Astrocyte of the spinal cord (primary cell): ENCODE measurements around the gene DCTPP1.
"Not testable (repeated sequence)": the region's sequence is repeated elsewhere in the genome, so short reads cannot be mapped to it uniquely, and the experiment has no call there.

Source experiments
- DNase-seq: peaks from one replicate; pipeline ENCODE4 v3.0.0; 2011; ENCODE audit warnings: low read depth, low spot score
- H3K4me3 ChIP-seq: 2 replicates; pipeline ENCODE4 v1.5.1; 2011; ENCODE audit warnings: low read depth, mild to moderate bottlenecking, low read length, moderate library complexity
- in situ Hi-C: cut with HindIII; loops from 2 replicates; pipeline ENCODE4 v1.10.0; 2017; ENCODE audit warnings: low sequenced_read_pairs
- TF ChIP-seq, protein P1 (sequence below): IDR thresholded peaks from 2 replicates; pipeline ENCODE4 v1.5.1; 2012; ENCODE audit warnings: low read depth, mild to moderate bottlenecking, low read length, inconsistent platforms

The DCTPP1 gene

DNA sequence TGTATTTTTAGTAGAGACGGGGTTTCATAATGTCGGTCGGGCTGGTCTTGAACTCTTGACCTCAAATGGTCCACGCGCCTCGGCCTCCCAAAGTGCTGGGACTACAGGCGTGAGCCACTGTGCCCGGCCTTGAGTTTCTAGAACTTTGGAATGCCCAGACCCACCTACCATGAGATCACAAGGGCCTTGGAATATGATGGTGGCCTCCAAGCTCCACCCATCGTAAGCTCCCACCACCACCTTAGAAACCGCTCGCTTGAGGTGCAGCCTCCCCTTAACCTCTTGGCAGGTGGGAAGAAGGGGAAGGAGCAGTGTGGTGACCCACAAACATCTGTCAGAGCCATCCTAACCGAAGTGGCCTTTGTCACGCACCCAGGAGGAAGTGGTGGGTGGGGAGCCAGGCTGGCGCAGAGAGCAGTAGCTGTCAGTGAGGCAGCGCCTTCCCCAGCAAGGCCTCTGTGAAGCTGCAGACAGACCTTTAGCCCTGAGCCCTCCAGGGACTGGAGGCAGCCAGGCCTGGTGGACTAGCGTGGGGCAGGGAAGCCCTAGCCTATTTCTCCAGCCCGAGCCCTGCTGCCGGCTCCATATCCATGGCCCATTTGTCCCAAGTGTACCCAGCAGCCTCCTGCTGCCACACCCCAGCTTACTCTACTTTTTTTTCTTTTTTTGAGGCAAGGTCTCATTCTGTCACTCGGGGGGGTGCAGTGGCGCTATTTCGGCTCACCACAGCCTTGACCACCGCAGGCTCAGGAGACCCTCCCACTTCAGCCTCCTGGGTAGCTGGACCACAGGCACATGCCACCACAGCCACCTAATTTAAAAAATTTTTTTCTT is 28.9 kb upstream of the DCTPP1 start:
- in situ Hi-C loops, result no loop called here
- H3K4me3 ChIP-seq, result no peak overlapping the region
- TF ChIP-seq, protein P1, sequence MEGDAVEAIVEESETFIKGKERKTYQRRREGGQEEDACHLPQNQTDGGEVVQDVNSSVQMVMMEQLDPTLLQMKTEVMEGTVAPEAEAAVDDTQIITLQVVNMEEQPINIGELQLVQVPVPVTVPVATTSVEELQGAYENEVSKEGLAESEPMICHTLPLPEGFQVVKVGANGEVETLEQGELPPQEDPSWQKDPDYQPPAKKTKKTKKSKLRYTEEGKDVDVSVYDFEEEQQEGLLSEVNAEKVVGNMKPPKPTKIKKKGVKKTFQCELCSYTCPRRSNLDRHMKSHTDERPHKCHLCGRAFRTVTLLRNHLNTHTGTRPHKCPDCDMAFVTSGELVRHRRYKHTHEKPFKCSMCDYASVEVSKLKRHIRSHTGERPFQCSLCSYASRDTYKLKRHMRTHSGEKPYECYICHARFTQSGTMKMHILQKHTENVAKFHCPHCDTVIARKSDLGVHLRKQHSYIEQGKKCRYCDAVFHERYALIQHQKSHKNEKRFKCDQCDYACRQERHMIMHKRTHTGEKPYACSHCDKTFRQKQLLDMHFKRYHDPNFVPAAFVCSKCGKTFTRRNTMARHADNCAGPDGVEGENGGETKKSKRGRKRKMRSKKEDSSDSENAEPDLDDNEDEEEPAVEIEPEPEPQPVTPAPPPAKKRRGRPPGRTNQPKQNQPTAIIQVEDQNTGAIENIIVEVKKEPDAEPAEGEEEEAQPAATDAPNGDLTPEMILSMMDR, result no peak
- DNase-seq, result no peak

DNA sequence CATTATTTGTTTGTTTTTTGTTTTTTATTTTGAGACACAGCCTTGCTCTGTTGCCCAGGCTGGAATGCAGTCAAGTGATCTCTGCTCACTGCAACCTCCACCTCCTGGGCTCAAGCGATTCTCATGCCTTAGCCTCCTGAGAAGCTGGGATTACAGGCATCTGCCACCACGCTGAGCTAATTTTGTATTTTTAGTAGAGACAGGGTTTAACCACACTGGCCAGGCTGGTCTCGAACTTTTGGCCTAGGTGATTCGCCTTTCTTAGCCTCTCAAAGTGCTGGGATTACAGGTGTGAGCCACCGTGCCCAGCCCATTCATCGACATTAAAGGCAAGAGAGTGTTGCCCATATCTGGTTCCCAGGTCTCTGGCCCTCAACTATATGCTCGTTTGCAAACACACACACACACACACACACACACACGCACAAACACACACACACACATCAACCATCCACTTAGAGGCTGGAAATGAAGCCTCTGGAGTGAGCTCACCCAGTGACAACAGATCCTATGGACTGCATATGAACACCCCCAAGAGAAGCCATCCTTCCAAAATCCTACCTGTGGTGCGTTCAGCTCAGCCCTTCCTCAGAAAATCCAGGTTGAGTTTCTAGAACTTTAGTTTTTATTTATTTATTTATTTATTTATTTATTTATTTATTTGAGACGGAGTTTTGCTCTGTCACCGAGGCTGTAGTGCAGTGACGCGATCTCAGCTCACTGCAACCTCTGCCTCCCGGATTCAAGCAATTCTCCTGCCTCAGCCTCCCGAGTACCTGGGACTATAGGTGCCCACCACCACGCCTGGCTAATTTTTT is 28.1 kb upstream of the DCTPP1 start:
- DNase-seq, result no peak
- in situ Hi-C loops, result no loop called here
- H3K4me3 ChIP-seq, result no peak overlapping the region
- TF ChIP-seq, protein P1, result no peak

DNA sequence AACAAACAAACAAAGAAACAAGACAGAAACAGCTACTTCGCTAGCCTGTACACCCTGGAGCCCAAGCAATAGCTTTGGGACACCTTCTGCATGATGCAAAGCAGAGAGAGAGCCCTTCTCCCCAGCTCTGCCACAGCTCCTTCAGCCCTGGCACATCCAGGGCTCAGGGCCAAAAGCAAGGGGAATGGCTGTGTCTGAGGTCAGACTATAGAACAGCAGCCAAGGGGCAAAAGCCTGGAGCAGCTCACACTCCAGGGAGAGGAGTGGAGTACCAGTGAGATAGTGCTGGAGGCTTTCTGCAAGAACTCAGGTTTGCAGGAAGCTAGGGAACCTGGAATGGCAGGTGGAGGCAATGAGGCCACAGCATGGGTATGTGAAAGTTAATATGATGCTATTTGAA is 27.4 kb upstream of the DCTPP1 start:
- H3K4me3 ChIP-seq, result no peak overlapping the region
- DNase-seq, result no peak
- in situ Hi-C loops, result no loop called here

DNA sequence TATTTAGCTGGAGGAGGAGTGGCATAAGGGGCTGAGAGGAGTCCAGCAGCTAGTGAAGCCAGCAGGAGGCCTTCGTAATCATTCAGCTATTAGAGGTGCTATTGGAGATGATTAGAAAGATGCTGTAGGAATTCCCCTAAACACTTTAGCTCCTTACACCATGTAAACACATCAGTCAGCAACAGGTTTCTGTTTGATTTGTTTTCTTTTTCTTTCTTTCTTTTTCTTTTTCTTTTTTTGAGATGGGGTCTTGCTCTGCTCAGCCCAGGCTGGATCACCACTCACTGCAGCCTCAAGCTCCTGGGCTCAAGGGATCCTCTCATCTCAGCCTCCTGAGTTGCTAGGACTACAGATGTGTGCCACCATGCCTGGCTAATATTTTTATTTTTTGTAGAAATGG is 26.5 kb upstream of the DCTPP1 start:
- in situ Hi-C loops, result no loop called here
- DNase-seq, result no peak
- no peak overlapping the region for H3K4me3 ChIP-seq
- TF ChIP-seq, protein P1, result no peak

More for the DNA sequence above, 27.4 kb upstream of the DCTPP1 start:
- TF ChIP-seq, protein P1, result no peak

GRCh38 chr16:30452709-30453580 is 23.1 kb upstream of the DCTPP1 start:
- in situ Hi-C loops, DNase-seq, H3K4me3 ChIP-seq: not testable (repeated sequence)

DNA sequence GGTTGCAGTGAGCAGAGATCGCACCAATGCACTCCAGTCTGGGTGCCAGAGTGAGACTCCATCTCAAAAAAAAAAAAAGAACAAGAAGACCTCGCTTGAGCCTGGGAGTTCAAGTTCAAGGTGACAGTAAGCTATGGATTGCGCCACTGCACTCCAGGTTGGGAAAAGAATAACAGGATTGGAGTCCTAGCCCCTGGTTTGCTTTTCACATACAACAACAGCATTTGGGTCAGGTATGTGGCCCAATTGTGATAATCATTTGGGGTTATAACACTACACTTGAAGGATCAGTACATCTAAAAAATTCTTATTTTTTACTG is 19.2 kb upstream of the DCTPP1 start:
- H3K4me3 ChIP-seq, result no peak overlapping the region
- in situ Hi-C loops, result no loop called here
- DNase-seq, result no peak
- TF ChIP-seq, protein P1, result no peak
